ENCODE results near the gene ZBTB25. TPM values are rescaled to one million over a fixed set of nuclear protein-coding genes. Genes with fewer than 3 reads are reported as not detected.

Gene ZBTB25
- total and polyA plus RNA-seq, 7 donors, result 2.7 to 12.7 (median 10.8) TPM

DNA sequence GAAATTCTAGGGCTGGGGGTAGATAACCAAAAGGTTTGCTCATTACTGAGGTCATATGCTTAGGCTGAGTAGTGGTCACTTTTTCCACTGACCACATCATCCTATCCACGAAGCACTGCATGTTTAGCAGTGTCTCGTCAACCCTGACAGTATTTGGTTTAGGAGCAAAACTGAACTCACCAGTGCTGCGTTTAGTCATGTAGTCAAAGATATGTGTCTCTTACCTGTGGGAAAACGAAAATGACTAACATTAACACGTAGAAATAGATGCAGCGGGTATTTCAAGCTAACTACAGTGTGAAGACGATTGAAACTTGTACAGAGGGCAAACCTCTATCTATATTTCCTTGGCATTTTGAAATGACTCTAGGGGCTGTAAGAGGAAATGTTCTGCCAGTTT is 80.9 kb downstream of the ZBTB25 start:
- no peaks in the 10 kb centered on the region for H3K27me3 ChIP-seq (ENCODE audit: insufficient read depth in 3 of 3, low read length in 2 of 3)
- intact Hi-C loops (cut with DNase I), result no loop called here
- no peak overlapping the region for H3K4me3 ChIP-seq
- no peak overlapping the region for H3K27ac ChIP-seq
- H3K36me3 ChIP-seq (ENCODE audit: insufficient read depth in 1 of 2, low read depth in 1 of 2), result peaks cover 3 to 83% of the 10 kb centered on the region in 2 donors
- H3K4me1 ChIP-seq, result peaks cover 5% of the 10 kb centered on the region
- TF ChIP-seq, protein P1, sequence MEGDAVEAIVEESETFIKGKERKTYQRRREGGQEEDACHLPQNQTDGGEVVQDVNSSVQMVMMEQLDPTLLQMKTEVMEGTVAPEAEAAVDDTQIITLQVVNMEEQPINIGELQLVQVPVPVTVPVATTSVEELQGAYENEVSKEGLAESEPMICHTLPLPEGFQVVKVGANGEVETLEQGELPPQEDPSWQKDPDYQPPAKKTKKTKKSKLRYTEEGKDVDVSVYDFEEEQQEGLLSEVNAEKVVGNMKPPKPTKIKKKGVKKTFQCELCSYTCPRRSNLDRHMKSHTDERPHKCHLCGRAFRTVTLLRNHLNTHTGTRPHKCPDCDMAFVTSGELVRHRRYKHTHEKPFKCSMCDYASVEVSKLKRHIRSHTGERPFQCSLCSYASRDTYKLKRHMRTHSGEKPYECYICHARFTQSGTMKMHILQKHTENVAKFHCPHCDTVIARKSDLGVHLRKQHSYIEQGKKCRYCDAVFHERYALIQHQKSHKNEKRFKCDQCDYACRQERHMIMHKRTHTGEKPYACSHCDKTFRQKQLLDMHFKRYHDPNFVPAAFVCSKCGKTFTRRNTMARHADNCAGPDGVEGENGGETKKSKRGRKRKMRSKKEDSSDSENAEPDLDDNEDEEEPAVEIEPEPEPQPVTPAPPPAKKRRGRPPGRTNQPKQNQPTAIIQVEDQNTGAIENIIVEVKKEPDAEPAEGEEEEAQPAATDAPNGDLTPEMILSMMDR (IDR thresholded peaks at IDR 0.05), result no peak
- DNase-seq (no peak), ATAC-seq (no peak)
- H3K9me3 ChIP-seq, result no peaks in the 10 kb centered on the region
- WGBS, 3 donors, result 85 to 95% (median 90%) methylated on average over 7 of the region's 7 CpGs

DNA sequence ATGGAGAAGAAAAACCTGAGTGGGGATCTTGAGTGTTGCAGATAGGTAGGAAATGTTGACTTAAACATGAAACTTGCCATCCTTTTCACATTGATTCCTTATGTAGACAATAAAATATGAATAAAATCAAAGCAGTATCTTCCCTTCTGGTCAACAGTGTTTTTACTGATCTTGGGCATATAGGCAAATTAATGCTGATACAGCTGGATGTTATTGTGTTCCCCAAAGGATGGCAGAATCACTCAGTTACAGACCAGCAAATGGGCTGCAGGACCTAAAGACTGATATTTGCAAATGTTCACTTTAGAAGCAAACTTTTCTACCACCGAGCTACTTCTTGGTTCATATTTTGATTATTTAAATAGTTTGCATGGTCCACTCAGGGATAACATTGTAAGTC is 81.6 kb downstream of the ZBTB25 start:
- peaks cover 5% of the 10 kb centered on the region for H3K4me1 ChIP-seq
- H3K9me3 ChIP-seq, result no peaks in the 10 kb centered on the region
- ATAC-seq (no peak), DNase-seq (no peak)
- intact Hi-C loops (cut with DNase I), result no loop called here
- no peak overlapping the region for H3K4me3 ChIP-seq
- no peak overlapping the region for H3K27ac ChIP-seq
- H3K36me3 ChIP-seq (ENCODE audit: insufficient read depth in 1 of 2, low read depth in 1 of 2), result peaks cover 3 to 83% of the 10 kb centered on the region in 2 donors
- WGBS, 3 donors, result 94 to 100% (median 95%) methylated on average over 1 of the region's 1 CpG
- H3K27me3 ChIP-seq (ENCODE audit: insufficient read depth in 3 of 3, low read length in 2 of 3), result no peaks in the 10 kb centered on the region
- TF ChIP-seq, protein P1 (IDR thresholded peaks at IDR 0.05), result no peak

- TF ChIP-seq, protein P1 (IDR thresholded peaks at IDR 0.05), result no peak
- peaks cover 5% of the 10 kb centered on the region for H3K4me1 ChIP-seq
- H3K36me3 ChIP-seq (ENCODE audit: insufficient read depth in 1 of 2, low read depth in 1 of 2), result peaks cover 3 to 83% of the 10 kb centered on the region in 2 donors
- WGBS, 3 donors, result 27 to 39% (median 34%) methylated on average over 8 of the region's 8 CpGs
- peak; percentile 33 to 62 for DNase-seq
- no peaks in the 10 kb centered on the region for H3K9me3 ChIP-seq
- peak; percentile 87 to 94 (median 92) for ATAC-seq
- intact Hi-C loops (cut with DNase I), result no loop called here
- no peaks in the 10 kb centered on the region for H3K27me3 ChIP-seq (ENCODE audit: insufficient read depth in 3 of 3, low read length in 2 of 3)
- peak overlapping the region; percentile 60 for H3K27ac ChIP-seq
- no peak overlapping the region for H3K4me3 ChIP-seq
Measured at GRCh38 chr14:64421166-64421565, 82.5 kb downstream of the ZBTB25 start.

DNA sequence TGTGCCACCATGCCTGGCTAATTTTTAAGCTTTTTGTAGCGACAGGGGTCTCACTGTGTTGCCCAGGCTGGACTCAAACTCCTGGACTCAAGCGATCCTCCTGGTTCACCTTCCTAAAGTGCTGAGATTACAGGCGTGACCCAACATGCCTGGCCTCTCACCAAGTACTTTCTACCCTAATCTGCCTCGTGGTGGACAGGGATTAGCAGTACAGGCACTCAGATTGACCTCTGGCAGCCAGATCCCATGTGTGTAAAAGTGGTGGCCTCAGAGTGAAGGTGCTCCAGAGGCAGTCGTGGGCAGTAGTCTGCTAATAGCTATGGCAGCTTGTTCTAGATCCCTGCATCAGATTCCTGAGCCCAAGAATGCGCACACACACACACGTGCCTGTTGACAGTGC is 84.6 kb downstream of the ZBTB25 start:
- WGBS, 3 donors, result 68 to 82% (median 72%) methylated on average over 7 of the region's 7 CpGs
- Histone ChIP-seq H3K4me1 (peaks cover 5% of the 10 kb centered on the region), H3K9me3 (no peaks in the 10 kb centered on the region), H3K4me3 (no peak overlapping the region), H3K36me3 (ENCODE audit: insufficient read depth in 1 of 2, low read depth in 1 of 2) (peaks cover 0 to 78% of the 10 kb centered on the region in 2 donors), H3K27me3 (ENCODE audit: insufficient read depth in 3 of 3, low read length in 2 of 3) (no peaks in the 10 kb centered on the region), H3K27ac (no peak overlapping the region)
- ATAC-seq (no peak), DNase-seq (no peak)
- TF ChIP-seq, protein P1 (IDR thresholded peaks at IDR 0.05), result no peak
- intact Hi-C loops (cut with DNase I), result no loop called here

- no peak for ATAC-seq
- peaks cover 0 to 88% of the 10 kb centered on the region in 2 donors for H3K36me3 ChIP-seq (ENCODE audit: insufficient read depth in 1 of 2, low read depth in 1 of 2)
- TF ChIP-seq, protein P1 (IDR thresholded peaks at IDR 0.05), result no peak
- peaks cover 5% of the 10 kb centered on the region for H3K4me1 ChIP-seq
- intact Hi-C loops (cut with DNase I), result no loop called here
- 96 to 99% (median 97%) methylated on average over 7 of the region's 7 CpGs for WGBS, 3 donors
- no peak for DNase-seq
- no peaks in the 10 kb centered on the region for H3K27me3 ChIP-seq (ENCODE audit: insufficient read depth in 3 of 3, low read length in 2 of 3)
- H3K9me3 ChIP-seq, result no peaks in the 10 kb centered on the region
- no peak overlapping the region for H3K27ac ChIP-seq
- no peak overlapping the region for H3K4me3 ChIP-seq
Measured at GRCh38 chr14:64417771-64418125, 85.9 kb downstream of the ZBTB25 start.

All from psoas muscle (tissue), 8 donors.